ENCODE data around the gene ZCCHC7. TPM values are rescaled to one million over a fixed set of nuclear protein-coding genes. Genes with fewer than 3 reads are reported as not detected.
A peak's percentile ranks its signal among the peaks of the same experiment; 100 is the strongest.

ZCCHC7 gene
- polyA plus RNA-seq, 3 donors: 8.7 to 12.9 (median 12.5) TPM

DNA sequence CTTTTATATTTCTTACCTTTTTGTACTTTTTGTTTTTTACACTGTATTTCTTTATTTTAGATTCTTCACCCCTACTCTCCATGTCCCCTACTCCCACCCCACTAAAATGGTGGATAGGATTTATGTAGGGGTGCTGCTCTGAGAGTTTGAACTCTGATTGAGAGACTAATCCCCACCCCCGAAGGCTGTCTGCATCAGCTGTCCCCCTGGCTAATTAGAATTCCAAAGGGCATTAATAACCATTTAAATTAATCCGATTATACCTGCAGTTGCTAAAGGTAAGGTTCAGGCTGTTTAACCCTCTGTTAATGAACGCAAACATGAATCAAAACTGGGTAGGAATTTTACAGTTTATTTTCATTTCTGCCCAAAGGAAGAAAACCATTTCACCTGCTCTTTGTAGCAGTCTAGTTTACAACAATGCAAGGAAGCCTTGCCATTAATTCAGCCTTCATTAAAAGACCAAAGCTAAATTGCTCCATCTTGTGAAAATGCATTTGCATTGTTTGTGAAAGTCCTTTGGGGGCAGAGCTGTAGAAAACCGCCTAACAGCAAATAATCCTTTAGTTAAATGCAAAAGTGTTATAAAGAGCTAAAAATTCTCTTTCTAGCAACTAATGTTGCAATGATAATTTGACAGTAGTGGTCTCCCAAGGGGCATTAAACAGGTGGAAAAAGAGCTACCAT is 71.2 kb downstream of the ZCCHC7 start:
- Mint-ChIP-seq H3K27me3 (ENCODE audit: low read depth in 3 of 3) (peaks cover 0 to 1% (median 0%) of the 10 kb centered on the region in 3 donors), H3K36me3 (peaks cover 18 to 28% of the 10 kb centered on the region in 2 donors), H3K27ac (peak overlapping the region in 1 of 7 donors; percentile 51), H3K4me1 (peaks cover 26% of the 10 kb centered on the region), H3K9me3 (no peaks in the 10 kb centered on the region), H3K4me3 (no peak overlapping the region)
- Histone ChIP-seq H3K4me3 (replicated peaks in 1 of 3; ENCODE audit: low read depth in 2 of 3, low read length in 3 of 3) (no peak overlapping the region), H3K4me2 (replicated peaks; ENCODE audit: extremely low read depth, low read length, poor library complexity, severe bottlenecking) (no peak overlapping the region), H3K9ac (ENCODE audit: insufficient read depth, low read length, poor library complexity, severe bottlenecking) (no peak overlapping the region), H2AFZ (ENCODE audit: insufficient read depth, low read depth, low read length, poor library complexity, severe bottlenecking) (no peak overlapping the region), H3K36me3 (replicated peaks in 1 of 2; ENCODE audit: control insufficient read depth in 1 of 2, insufficient read depth in 2 of 2, low read length in 2 of 2) (peaks cover 0 to 10% of the 10 kb centered on the region in 2 donors), H3K9me3 (replicated peaks in 1 of 2; ENCODE audit: control insufficient read depth in 1 of 2, insufficient read depth in 1 of 2, low read length in 2 of 2) (no peaks in the 10 kb centered on the region), H3K79me2 (ENCODE audit: insufficient read depth, low read length) (no peaks in the 10 kb centered on the region), H4K20me1 (ENCODE audit: insufficient read depth, low read length) (no peaks in the 10 kb centered on the region), H3K27ac (ENCODE audit: low read depth in 1 of 2, low read length in 2 of 2) (no peak overlapping the region), H3K27me3 (ENCODE audit: control insufficient read depth in 2 of 2, insufficient read depth in 2 of 2, low read length in 2 of 2) (no peaks in the 10 kb centered on the region), H3K4me1 (ENCODE audit: control insufficient read depth in 1 of 2, insufficient read depth in 2 of 2, low read length in 2 of 2) (peaks cover 11 to 14% of the 10 kb centered on the region in 2 donors)
- intact Hi-C loops (cut with micrococcal nuclease): loop anchor here in 1 of 2 donors (10.0 kb wide), 1 partner anchor 67 kb away; the partner anchor contains the start of gene ZCCHC7
- no CpG with 5 or more reads among the region's 4 CpGs for WGBS (ENCODE audit: insufficient coverage)
- TF ChIP-seq, protein P1, sequence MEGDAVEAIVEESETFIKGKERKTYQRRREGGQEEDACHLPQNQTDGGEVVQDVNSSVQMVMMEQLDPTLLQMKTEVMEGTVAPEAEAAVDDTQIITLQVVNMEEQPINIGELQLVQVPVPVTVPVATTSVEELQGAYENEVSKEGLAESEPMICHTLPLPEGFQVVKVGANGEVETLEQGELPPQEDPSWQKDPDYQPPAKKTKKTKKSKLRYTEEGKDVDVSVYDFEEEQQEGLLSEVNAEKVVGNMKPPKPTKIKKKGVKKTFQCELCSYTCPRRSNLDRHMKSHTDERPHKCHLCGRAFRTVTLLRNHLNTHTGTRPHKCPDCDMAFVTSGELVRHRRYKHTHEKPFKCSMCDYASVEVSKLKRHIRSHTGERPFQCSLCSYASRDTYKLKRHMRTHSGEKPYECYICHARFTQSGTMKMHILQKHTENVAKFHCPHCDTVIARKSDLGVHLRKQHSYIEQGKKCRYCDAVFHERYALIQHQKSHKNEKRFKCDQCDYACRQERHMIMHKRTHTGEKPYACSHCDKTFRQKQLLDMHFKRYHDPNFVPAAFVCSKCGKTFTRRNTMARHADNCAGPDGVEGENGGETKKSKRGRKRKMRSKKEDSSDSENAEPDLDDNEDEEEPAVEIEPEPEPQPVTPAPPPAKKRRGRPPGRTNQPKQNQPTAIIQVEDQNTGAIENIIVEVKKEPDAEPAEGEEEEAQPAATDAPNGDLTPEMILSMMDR (IDR thresholded peaks at IDR 0.05): no peak
- no peak for DNase-seq

DNA sequence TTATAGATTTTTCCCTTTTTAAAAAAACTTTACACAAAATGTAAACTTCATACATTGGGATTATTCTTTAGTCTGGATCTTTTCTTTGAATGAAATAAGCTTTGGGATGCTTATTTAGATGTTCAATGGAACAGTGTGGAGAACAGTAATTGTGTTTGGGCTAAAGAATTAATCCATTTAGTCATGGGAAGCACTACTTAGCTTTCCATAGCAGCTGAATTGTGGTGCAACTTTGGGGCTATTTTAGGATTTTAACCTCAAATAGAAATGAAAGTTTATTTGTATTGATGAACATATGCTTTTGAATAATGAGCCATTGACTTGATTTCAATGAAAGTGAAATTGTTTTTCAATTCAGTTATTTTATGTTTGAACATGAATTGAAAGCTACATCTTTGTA is 72.4 kb downstream of the ZCCHC7 start:
- Histone ChIP-seq H2AFZ (ENCODE audit: insufficient read depth, low read depth, low read length, poor library complexity, severe bottlenecking) (no peak overlapping the region), H3K36me3 (replicated peaks in 1 of 2; ENCODE audit: control insufficient read depth in 1 of 2, insufficient read depth in 2 of 2, low read length in 2 of 2) (peaks cover 0 to 10% of the 10 kb centered on the region in 2 donors), H3K27ac (ENCODE audit: low read depth in 1 of 2, low read length in 2 of 2) (no peak overlapping the region), H3K79me2 (ENCODE audit: insufficient read depth, low read length) (no peaks in the 10 kb centered on the region), H3K27me3 (ENCODE audit: control insufficient read depth in 2 of 2, insufficient read depth in 2 of 2, low read length in 2 of 2) (no peaks in the 10 kb centered on the region), H3K4me1 (ENCODE audit: control insufficient read depth in 1 of 2, insufficient read depth in 2 of 2, low read length in 2 of 2) (peaks cover 13 to 14% of the 10 kb centered on the region in 2 donors), H3K4me2 (replicated peaks; ENCODE audit: extremely low read depth, low read length, poor library complexity, severe bottlenecking) (no peak overlapping the region), H3K9ac (ENCODE audit: insufficient read depth, low read length, poor library complexity, severe bottlenecking) (no peak overlapping the region), H3K9me3 (replicated peaks in 1 of 2; ENCODE audit: control insufficient read depth in 1 of 2, insufficient read depth in 1 of 2, low read length in 2 of 2) (no peaks in the 10 kb centered on the region), H4K20me1 (ENCODE audit: insufficient read depth, low read length) (peaks cover 3% of the 10 kb centered on the region), H3K4me3 (replicated peaks in 1 of 3; ENCODE audit: low read depth in 2 of 3, low read length in 3 of 3) (no peak overlapping the region)
- Mint-ChIP-seq H3K36me3 (peaks cover 18 to 28% of the 10 kb centered on the region in 2 donors), H3K9me3 (no peaks in the 10 kb centered on the region), H3K27me3 (ENCODE audit: low read depth in 3 of 3) (peaks cover 0 to 1% (median 0%) of the 10 kb centered on the region in 3 donors), H3K4me1 (peaks cover 26% of the 10 kb centered on the region), H3K4me3 (no peak overlapping the region), H3K27ac (no peak overlapping the region)
- no peak for DNase-seq
- TF ChIP-seq, protein P1 (IDR thresholded peaks at IDR 0.05): no peak
- intact Hi-C loops (cut with micrococcal nuclease): loop anchor here in 1 of 2 donors (10.0 kb wide), 1 partner anchor 68 kb away; the partner anchor contains the start of gene ZCCHC7
